Stimulated activated CD8-positive, alpha-beta memory T cell treated with anti-CD3 and anti-CD28 coated beads, Interleukin-4, amount 100 ng/mL, for 48 hours (primary cell): ENCODE data around the gene MED27.
A peak's percentile ranks its signal among the peaks of the same experiment; 100 is the strongest.

ENCODE experiments used
- DNase-seq: peaks from one replicate; pipeline ENCODE4 v3.0.0-alpha.2; 2020

Gene MED27

DNA sequence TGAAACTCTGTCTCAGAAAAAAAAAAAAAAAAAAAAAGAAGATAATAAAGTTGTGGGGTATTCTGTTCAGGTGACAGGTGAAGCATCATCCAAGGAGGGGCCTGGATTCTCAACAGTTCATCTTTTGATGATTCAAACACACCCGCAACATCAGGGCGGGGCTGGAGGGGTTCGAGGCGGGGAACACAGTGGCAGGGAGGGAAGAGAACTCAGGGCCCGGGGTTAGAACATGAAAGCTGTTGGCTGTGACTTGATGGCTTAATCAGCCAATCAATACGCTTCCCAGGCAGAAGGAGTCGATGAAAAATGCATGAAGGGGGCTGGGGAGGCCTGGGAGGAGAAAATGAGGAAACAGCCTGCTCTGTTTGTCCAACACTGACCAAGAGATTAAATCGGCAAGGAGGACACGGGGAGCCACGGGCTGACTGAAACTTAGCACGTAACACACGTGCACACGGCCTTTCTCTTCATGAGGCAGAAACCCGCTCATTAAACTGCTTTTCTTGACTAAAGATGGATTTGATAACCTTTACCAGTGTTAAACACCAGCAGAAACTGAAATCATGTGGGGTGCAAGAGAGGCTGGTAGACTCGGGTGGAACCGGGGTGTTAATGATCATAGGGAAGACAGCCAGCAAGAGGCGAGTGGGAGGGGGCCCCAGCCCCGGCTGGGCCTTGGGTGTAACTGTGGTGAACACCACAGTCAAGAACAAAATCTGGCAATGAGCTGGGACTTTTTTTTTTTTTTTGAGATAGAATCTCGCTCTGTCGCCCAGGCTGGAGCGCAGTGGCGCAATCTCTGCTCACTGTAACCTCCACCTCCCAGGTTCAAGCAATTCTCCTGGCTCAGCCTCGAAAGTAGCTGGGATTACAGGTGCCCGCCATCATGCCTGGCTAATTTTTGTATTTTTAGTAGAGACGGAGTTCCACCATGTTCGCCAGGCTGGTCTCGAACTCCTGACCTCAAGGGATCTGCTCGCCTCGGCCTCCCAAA, 234.1 kb downstream of the MED27 start:
- DNase-seq, result peak; percentile 46

DNA sequence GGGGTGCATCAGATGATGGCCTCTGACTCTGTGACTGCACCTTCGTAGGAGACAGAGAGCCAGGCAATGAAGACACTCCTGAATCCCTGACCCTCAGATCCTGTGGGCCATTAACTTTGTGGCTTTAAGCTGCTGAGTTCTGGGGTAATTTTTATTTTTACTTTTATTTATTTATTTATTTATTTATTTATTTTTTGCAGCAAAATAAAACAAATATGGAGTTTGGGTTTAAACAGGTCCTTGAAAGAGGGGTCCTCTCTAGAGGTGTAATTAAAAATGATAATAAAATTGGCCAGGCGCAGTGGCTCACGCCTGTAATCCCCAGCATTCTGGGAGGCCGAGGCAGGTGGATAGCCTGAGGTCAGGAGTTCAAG, 234.9 kb downstream of the MED27 start:
- DNase-seq, result no peak

DNA sequence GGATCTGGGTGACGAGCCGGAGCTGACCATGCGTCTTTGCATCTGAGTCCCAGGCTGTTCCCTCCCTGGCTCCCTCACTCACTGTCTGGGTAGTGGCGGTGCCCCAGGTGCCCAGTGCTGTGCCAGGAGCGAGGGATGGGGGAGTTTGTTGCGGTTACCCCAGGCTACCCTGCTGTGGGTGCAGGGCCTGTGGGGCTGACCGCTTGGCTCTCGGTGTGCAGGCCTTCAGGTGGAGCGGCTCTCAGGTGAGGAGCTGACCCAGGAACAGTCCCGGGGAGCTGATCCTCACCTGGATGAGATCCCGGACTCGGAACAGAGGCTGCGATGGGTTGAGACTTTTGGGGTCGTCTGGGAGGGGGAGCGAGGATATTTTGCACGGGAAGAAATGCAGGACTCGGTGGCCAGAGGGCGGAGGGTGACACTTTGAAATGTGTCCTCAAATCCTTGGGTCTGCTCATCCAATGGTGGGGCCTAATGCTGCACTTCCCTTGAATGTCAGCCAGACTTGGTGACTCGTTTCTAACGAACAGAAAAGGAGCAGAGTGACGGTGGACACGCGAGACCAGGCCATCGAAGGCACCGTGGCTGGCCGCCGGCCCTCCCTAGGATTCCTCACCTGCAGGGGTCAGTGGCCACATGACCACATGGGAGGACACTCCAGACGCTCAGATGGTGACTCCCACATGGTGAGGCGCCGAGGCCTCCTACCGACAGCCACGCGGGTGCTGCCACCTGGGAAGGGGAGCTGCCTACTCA, 235.5 kb downstream of the MED27 start:
- DNase-seq, result no peak

DNA sequence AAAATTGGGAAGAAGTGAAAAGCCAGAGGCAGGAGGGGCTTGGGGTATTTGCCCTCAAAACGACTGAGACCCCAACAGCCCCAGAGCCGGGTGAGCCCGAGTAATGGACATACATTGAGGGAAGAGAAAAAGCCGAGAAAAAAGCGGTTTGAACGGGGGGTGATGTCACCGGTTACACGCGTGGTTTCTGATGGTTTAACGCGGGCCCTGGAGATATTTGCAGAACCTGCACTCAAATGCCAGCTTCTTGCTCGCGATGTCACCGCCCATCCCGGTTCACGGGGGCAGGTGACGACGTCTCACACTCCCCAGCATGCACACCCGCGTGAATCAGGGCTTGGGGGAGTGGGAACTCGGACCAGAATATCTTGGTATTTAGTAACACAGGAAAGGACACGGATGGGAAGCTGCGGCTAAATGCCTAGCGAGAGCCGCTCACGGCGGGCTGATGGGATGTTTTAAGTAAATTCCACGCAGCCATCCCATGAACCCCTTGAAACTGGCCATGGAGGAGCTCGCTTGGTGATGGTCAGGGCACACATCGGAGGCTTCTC, 237.8 kb downstream of the MED27 start:
- DNase-seq, result no peak

DNA sequence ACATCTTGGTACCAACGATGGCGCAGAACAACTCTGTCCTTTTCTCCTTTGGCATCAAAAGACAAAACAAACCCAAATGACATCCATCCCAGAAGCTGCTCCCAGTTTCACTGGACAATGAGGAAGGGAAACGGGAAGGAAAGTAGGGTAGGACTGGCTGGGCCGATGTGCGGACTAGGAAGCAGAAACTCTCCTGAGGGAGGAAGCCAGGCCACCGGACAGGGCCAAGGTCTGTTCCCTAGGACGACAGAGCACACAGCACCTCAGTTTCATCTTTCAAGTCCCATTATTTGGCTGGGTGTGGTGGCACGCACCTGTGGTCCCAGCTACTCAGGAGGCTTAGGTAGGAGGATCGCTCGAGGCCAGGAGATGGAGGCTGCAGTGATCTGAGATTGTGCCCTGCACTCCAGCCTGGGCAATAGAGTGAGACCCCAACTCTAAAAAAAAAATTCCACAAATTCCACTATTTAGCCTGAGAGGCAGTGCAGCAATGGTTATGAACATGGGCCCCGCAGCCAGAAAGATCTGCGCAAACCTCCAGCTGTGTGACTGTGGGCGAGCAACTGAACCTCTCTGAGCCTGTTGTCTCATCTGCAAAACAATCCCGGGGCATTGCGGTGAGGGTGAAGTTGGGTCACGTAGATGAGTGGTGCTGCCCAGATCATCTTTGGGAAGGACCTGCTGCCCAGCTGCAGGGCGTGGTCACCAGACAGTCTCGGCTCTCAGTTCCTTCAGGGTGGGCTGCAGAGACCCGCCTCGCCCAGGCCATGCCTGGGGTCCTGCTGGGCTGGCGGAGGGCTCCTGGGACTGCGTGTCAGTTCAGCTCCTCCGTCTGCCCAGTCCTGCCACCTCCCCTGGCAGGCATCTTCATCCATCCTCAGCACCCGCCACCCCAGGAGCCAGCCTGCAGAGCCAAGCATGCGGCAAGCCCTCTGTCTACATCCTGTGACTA, 238.6 kb downstream of the MED27 start:
- DNase-seq, result no peak

DNA sequence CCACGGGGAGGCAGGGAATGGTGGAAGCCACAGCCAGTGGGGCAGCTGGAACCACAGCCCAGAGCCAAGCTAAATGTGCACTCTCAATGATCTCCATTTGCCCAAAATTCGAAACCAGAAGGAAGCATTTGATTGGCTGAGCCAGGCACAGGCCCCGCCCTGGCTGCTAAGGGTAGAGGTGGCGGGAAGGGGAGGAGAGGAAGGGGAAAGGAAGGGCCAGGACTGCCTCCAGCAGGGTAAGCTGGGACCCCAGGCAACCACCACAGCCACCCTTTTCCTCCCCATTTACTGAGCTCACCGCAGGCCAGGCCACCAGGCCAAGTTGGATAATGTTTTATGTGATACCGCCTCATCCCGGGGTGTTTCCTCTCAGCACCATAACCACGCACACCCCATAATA, 239.4 kb downstream of the MED27 start:
- DNase-seq, result no peak

DNA sequence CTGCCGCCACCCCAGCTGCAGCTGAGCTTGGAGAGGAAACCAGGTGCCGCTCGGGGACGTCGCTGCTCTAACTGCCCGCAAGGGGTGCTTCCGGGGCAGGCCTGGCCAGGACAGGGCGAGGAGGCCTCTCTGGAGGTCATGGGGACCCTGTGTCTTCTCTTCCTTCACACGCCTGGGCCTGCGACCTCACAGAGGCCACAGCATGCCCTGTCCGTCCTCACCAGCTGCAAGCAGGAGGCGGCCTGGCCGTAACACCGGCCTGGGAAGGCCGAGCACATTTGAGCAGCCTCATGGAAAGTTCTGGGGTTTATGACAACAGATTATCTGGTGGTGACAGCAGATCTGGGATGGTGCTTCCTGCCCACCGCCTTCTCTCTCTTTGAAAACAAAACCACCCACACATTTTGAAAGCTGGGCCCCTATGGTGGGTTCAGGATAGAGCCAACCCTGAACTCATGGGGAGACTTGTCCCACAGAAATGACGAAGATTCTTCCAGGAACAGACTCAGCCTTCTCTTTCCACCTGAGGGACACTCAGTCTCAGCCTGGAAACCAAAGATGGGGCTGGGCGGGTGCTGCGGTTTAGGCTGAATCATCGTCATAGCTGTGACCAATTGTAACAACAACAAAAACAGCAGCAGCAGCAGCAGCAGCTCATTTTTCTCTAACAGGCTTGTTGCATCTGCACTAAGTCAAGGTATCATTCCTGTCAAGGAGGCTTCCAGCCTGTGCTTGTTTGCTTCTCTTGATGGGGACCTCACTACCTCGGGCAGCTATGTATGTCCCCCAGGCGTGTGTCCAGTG, 240.2 kb downstream of the MED27 start:
- DNase-seq, result peak; percentile 71

DNA sequence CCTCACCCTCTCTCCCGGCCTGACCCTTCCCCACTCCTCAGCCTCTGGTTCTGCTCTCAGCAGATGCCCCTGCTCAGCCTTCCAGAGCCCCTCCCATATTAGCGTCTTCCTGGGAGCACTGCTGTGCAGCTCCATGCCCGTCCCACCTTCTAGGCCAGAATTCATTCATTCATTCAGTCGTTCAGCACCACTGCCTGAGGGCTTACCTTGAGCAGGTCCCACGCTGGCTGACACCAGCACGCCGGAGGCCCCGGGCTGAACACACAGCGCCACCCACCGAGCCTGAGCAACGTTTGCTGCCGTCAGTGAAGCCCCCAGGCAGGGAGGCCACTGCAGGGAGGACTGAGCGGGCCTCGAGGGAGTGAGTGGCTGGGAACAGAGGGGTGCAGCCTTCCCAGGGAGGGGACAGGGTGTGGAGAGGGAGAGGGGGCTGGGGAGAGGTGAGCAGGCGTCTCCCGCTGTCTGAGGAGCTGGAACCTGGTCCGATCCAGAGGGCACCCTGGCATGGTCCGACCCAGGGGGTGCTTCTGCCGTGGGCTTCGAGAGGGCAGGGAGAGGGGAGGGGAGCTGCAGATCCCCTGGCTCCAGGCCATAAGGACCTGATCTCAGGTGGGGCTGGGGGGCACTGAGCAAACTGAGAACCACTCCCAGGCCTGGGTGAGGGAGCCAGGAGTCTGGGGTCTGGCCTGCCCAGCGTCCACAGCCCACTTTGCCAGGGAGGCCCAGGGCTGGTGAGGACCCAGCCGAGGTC, 241.0 kb downstream of the MED27 start:
- DNase-seq, result no peak

DNA sequence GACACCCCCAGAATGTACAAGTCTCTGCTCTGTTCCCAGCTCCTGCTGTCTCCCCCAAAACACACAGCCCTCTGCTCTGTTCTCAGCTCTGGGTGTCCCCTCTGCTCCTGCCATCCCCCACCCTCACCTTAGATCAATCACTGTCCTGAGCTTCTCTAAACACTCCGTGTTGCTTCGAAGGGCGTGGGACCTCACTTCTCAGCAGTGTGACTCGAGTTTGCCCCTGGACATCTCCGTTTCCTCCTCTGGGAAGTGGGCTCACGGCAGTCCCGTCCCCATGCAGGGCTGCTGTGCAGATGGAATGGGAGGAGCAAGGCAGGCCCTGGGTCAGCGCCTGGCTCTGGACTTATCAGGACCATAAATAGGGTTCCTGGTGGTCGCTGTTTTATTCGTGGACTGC, 241.8 kb downstream of the MED27 start:
- no peak for DNase-seq

DNA sequence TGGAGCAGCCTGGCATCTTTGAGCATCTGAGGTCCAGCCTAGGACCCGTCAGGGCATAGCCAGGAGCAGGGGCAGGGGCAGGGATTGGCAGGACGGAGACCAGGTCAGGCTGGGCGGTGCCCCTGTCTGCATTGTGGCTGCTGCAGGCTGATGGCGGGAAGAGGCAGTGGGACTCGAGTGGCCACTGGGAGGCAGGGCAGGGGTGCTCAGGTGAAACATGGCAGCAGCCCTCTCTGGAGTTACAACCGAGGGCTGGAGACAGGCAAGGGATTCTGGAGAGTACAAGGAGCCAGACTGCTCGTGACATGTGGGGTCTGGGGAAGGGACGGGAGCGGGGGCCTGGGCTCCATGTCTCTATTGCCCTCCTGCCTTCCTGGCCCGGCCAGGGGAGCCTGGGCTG, 242.4 kb downstream of the MED27 start:
- no peak for DNase-seq

DNA sequence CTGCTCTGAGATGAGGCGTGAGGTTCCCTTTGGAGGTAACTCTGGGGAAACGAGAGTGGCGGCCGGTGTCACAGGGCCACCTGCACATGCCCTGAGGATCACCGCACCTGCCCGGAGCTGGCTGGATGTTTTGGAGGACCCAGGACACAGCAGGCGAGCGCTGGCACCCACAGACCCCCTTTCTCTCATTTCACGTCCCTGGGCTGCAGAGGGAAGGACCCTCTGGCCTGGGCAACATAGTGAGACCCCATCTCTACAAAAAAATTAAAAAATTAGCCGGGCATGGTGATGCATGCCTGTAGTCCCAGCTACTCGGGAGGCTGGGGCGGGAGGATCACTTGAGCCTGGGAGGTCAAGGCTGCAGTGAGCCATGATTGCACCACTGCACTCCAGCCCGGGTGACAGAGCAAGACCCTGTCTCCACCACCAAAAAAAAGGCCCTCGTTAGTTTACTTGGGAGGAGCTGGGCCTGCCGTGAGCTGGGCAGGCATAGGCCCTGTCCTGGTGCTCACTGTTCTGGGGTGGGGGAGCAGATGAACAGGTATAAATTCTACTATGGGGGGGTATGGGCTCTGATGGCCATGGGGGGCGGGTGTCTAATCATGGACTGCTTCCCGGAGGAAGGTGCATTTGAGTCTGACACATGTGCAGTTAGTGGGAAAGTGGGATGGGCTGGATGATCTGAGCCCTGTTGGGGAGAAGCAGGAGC, 242.9 kb downstream of the MED27 start:
- no peak for DNase-seq

DNA sequence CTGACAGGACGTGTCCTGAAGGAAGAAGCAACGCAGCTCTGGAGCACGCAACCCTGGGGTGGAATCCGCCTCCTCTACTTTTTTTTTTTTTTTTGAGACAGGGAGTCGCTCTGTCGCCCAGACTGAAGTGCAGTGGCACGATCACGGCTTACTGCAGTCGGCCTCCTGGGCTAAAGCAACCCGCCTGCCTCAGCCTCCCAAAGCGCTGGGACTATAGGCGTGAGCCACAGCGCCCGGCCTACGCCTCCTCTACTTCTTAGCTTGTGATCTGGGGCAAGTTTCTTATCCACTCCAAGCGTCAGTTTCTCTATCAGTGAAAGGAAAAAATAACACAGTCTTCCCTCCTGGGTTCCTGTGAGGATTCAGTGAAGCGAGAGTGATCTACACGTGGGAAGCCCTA, 243.6 kb downstream of the MED27 start:
- no peak for DNase-seq

DNA sequence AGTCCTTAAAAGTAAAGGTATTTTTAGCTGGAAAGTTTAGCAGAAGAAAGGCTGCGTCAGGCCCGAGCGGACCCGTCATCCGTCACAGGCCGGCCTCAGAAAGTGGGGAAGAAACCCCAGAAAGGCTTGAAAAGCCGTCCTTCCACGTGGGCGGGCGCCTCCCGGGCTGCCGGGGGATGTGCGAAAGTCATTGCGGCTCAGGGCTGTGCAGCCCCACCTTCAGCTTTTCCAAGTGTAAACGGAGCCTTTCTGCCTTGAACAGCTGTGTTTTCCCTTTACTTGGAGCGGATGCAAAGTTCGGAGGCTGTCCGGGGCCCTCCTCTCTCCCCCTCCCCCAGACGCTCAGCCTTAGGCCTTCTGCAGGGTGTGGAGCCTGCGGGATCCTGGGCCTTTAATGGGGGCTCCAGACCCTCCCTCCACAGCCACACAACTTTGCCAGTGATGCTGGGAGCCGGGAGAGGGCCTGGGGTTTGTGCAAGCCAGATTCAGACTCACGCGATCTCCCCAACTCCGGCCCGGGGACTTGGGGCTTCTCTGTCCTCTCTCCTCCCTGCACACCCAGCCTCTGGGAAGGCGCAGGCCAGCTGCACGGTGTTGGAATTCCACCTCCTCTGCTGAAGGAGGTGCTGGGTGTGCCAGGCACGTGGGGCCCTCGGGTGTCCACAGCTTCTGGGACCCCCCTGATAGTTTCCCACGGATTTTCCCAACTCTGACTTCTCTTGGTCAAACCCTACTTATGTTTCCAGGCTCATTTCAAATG, 244.3 kb downstream of the MED27 start:
- DNase-seq, result no peak

DNA sequence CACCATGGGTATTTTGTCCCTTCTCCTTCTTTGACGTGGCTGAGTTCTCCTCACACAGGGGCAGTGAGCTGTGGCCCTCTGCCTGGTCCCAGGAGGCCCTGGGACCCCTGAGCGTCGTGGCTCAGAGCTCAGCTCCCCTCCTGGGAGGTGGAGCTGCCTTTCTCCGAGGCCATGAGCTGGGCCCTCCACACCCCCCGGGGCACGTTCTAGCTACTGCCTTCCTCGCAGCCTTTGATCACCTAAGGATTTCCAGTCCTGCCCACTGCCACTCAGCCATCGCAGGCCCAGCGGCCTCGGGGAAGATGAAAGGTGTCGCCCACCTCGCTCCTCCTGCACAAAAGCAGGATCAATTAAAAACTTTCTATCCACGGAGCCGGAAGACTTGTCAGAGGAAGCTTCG, 244.9 kb downstream of the MED27 start:
- no peak for DNase-seq

DNA sequence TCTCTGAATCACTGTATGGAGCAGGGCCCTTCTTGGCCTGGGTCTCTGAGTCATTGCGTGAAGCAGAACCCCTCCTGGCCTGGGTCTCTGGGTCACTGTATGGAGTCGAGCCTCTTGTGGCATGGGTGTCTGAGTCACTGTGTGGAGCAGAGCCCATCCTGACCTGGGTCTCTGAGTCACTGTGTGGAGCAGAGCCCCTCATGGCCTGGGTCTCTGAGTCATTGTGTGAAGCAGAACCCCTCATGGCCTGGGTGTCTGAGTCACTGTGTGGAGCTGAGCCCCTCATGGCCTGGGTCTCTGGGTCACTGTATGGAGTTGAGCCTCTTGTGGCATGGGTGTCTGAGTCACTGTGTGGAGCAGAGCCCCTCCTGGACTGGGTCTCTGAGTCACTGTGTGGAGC, 245.8 kb downstream of the MED27 start:
- peak; percentile 32 for DNase-seq

DNA sequence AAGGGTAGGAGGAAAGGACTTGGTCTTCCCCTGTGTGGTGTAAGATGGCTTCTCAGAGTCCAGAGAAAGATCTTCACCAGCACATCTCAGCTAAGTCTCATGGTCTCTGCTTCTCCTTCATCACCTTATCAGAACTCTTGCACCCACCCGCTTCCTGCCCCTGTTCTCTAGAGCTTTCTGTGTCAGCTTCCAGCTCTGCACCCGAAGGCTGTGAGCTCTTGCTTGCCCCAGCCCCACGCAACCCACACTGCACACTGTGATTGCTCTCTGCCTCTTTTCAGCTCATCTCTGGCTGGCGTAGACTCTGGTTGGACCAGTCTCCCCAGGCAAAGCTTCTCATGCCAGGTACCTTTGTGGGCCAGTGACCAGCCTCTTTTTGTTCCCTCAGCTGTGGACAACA, 246.6 kb downstream of the MED27 start:
- DNase-seq, result no peak

DNA sequence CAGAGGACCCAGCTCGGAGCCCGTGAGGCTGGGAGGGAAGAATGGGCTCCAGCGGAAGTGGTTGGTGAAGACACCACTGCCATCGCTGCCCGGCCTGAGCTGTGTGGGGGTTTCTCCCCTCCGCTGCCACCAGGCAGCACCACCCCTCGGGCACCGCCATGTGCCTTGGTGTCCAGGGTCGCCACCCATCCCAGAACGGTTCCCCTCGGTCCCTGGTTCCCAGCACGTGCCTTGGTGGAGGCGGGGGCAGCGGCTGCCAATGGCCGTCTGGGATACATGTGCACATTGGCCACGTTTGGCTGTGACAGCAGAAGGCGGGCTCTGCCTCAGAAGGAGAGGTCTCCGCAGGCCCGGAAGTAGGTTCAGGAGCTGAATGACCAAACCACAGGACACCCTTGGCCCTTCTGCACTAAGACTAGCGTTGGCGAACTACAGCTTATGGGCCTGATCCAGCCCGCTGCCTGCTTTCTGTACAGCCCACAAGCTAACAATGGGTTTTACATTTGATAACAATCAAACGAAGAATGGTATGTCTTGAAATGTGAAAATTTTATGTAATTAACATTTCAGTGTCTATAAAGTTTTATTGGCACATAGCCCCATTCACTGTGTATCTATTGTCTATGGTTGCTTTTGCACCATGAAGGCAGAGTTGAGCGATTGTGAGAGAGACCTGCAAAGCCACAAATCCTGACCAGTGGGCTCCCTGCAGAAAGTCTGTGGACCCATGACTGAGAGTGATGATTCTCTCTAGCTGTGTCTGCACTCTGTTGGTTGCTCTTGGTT, 248.1 kb downstream of the MED27 start:
- DNase-seq, result no peak

DNA sequence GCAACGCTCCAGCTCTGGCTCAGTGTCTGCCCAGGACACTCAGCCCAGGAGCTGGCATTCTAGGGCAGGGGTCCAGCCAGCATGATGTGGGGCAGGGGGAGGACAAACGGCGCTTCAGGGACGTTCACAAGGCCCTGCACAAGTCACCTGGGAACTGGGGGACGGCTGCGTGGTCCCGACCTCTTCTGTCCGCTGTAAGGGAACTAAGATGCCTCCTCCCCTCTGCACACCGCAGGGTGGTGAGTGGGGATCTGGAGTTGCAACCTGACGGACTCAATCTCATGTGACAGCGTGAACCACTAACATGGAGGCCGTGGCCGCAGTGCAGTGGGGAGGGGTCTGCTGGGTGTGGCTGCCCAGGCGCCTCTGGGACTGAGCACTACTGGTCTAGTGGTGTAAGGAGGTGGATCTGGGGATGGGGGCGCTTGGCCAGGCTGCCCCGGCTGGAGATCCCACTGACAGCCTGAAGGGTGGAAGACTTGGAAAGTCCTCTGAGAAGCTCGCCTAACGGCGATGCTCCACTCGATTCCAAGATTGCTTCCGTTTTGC, 251.8 kb downstream of the MED27 start:
- DNase-seq, result no peak
